Measurements from ENCODE around the gene CNRIP1.

CNRIP1 gene, protein sequence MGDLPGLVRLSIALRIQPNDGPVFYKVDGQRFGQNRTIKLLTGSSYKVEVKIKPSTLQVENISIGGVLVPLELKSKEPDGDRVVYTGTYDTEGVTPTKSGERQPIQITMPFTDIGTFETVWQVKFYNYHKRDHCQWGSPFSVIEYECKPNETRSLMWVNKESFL

GRCh38 chr2:68319398-68320117 is at the start of gene CNRIP1:
TSS of gene CNRIP1 (minus strand) at chr2:68319949. CDS start at chr2:68319400, 549 bp downstream.
- H3K4me3 ChIP-seq (ENCODE audit: low read depth, low read length), result peak within 1 kb of the TSS; percentile 84
- in situ Hi-C loops (cut with HindIII; ENCODE audit: low sequenced_read_pairs), result no loop called here
- no peak for TF ChIP-seq CTCF (IDR thresholded peaks at IDR 0.05; ENCODE audit: low read depth, low read length, missing control alignments)
- DNase-seq (ENCODE audit: low read depth), result peak; percentile 53

DNA sequence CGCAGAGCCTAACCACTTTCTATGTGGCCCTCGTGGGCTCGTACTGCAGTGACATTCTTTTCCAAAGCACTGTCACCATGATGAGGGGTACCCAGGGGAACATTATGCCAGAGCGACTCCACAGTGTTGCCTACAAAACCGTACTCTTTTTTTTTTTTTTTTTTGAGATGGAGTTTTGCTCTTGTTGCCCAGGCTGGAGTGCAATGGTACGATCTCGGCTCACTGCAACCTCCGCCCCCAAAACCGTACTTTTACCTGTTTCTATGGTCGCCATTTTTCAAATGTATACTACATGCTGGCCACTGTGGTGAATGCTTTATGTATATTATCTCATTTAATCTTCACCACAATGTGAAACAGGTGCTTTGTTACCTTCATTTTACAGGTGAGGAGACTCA is 49.6 kb upstream of the CNRIP1 start:
- H3K4me3 ChIP-seq (ENCODE audit: low read depth, low read length), result no peak overlapping the region
- in situ Hi-C loops (cut with HindIII; ENCODE audit: low sequenced_read_pairs), result no loop called here
- no peak for DNase-seq (ENCODE audit: low read depth)
- TF ChIP-seq CTCF (IDR thresholded peaks at IDR 0.05; ENCODE audit: low read depth, low read length, missing control alignments), result no peak

- H3K4me3 ChIP-seq (ENCODE audit: low read depth, low read length), result no peak overlapping the region
- in situ Hi-C loops (cut with HindIII; ENCODE audit: low sequenced_read_pairs), result no loop called here
- no peak for TF ChIP-seq CTCF (IDR thresholded peaks at IDR 0.05; ENCODE audit: low read depth, low read length, missing control alignments)
- peak; percentile 72 for DNase-seq (ENCODE audit: low read depth)
Measured at GRCh38 chr2:68368654-68369336, 49.0 kb upstream of the CNRIP1 start.

DNA sequence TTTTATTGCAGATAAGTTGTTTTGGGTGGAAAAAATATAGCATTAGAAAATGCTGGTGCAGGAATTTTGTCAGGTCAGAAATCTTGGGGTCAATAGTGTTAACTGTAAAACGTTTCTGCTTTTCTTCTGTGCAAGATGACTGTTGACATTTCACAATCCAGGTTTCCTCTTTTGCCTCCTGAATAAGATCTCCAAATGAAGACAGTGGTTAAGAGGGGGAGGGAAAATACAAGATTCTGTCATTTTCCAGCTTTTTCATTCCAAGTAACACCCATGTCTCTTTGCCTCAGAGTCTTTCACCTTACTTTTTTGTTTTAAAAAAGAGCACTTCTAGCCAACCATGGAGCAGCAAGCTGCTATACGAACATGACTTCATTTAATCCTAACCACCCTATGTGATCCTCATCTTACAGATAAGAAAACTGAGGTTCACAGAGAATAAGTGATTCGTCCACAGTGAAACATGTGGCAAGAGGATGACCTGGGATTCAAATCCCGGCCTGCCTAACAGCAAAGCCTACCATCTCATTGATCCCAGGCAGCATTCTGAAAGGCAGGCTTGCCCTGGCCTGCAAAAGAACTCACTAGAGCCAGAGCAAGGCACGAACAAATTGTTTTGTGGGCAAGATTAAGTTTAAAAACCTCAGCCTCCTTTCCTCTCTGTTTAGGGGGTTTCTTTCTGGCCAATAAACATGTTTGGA is 48.4 kb upstream of the CNRIP1 start:
- no peak for TF ChIP-seq CTCF (IDR thresholded peaks at IDR 0.05; ENCODE audit: low read depth, low read length, missing control alignments)
- no peak overlapping the region for H3K4me3 ChIP-seq (ENCODE audit: low read depth, low read length)
- in situ Hi-C loops (cut with HindIII; ENCODE audit: low sequenced_read_pairs), result no loop called here
- DNase-seq (ENCODE audit: low read depth), result no peak

DNA sequence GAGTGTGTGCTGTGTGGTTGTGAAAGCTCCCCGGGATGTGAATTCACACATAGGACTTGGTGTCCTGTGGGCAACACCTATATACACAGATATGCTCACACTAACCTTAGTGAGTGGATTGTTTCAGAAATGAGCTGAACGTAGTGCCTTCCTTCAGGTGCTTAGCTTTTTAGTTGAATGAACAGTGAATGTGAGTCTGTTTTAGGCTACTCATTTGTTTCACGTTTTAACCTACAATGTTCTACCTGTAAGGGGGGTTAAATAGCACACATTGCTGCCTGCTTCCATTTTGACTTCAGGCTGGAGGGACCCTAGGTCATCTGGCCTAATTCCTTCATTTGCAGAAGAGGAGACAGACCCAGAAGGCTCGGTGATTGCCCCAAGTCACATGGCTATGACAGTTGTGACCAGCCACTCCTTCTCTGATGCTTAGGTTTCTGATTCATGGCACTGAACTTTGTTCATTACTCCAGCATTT is 46.4 kb upstream of the CNRIP1 start:
- in situ Hi-C loops (cut with HindIII; ENCODE audit: low sequenced_read_pairs), result no loop called here
- H3K4me3 ChIP-seq (ENCODE audit: low read depth, low read length), result no peak overlapping the region
- TF ChIP-seq CTCF (IDR thresholded peaks at IDR 0.05; ENCODE audit: low read depth, low read length, missing control alignments), result no peak
- DNase-seq (ENCODE audit: low read depth), result no peak

- no peak for TF ChIP-seq CTCF (IDR thresholded peaks at IDR 0.05; ENCODE audit: low read depth, low read length, missing control alignments)
- in situ Hi-C loops (cut with HindIII; ENCODE audit: low sequenced_read_pairs), result no loop called here
- no peak within 1 kb of the TSS for H3K4me3 ChIP-seq (ENCODE audit: low read depth, low read length)
- DNase-seq (ENCODE audit: low read depth), result no peak
Measured at GRCh38 chr2:68365087-68365486, 45.3 kb upstream of the CNRIP1 start, which contains the start of gene PLEK. TSS of gene PLEK (plus strand) at chr2:68365282. CDS start at chr2:68365352, 70 bp downstream.
